Measurements from ENCODE around the gene MANBA.

- TF ChIP-seq POLR2AphosphoS5 (IDR thresholded peaks at IDR 0.05; ENCODE audit: low read depth, low read length), result no peak
- TF ChIP-seq SIN3A (IDR thresholded peaks at IDR 0.05; ENCODE audit: borderline replicate concordance, insufficient read depth, low read length), result no peak
- TF ChIP-seq REST (IDR thresholded peaks at IDR 0.05; ENCODE audit: insufficient read depth in 1 of 2, low read depth in 2 of 2, low read length in 2 of 2), result no peak
These were observed 136.3 kb downstream of the MANBA start for GRCh38 chr4:102624505-102624904.

All from PFSK-1 (cell line).